ENCODE results near the gene RAP1B. TPM values are rescaled to one million over a fixed set of nuclear protein-coding genes. Genes with fewer than 3 reads are reported as not detected.

The RAP1B gene
- total RNA-seq (2021) = 82.3 to 86.9 TPM (median 84.3 TPM) in 3 replicates
- Bru-seq, nascent RNA = percentile 91 among the genes with signal in this experiment
- long read RNA-seq, experiment 1, full-length matches to known transcripts = 300 of 326 reads
- long read RNA-seq, experiment 1, partial matches to known transcripts = 9 of 326 reads
- long read RNA-seq, experiment 1, other reads (novel, unspliced or antisense) = 17 of 326 reads
- long read RNA-seq, experiment 2, full-length matches to known transcripts = 64 of 125 reads
- long read RNA-seq, experiment 2, partial matches to known transcripts = 7 of 125 reads
- long read RNA-seq, experiment 2, other reads (novel, unspliced or antisense) = 54 of 125 reads
- long read RNA-seq, experiment 3, full-length matches to known transcripts = 210 of 260 reads
- long read RNA-seq, experiment 3, partial matches to known transcripts = 41 of 260 reads
- long read RNA-seq, experiment 3, other reads (novel, unspliced or antisense) = 9 of 260 reads

DNA sequence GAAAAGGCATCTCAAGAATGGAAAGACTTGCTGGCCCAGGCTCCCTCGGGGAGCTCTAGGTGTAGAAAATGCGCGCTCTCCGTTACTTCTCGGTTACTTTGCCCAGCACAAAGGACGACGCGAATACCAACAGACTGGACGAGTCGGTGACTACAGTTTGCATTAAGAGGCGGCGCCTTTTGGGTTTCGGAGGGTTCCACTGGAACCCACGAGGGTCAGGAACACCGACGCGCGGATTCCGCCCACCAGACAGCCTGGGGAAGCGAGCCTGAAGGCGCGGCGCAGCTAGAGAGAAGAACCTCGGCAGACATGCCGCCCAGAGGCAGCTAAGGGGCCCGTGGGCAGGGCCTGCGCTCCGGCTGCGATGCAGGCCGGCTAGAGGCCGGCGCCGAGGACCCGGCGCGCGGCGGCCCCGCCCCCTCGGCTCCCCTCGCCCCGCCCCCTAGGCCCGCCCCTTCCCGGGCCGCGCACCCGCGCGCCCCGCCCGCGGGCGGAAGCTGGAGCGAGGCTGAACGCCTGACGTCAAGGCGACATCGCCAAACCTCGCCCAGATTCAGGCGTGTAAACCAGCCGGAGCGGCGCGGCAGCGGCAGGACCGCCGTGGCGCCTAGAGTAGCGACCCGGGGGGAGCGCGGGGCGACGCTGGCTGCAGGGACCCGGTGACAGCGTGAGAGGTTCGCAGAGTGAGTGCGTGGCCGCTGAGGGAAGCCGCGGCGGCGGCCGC, at the start of gene RAP1B:
TSS of gene RAP1B (plus strand) at position 530 of the 724 bp plus-strand sequence. CDS start 37,826 bp downstream, outside the sequence.
- Mint-ChIP-seq H3K4me1 (peaks cover 48% of the 10 kb centered on the region), H3K36me3 (peaks cover 5% of the 10 kb centered on the region), H3K27me3 (ENCODE audit: low read depth) (no peaks in the 10 kb centered on the region; the same call in 1 of the 2 replicates), H3K9me3 (peaks cover under 1% of the 10 kb centered on the region), H3K4me3 (peak within 1 kb of the TSS; percentile 88), H3K27ac (peak within 1 kb of the TSS; percentile 99)
- ChIA-PET CTCF (interaction anchor here (0.8 to 1.1 kb wide), 2 partner anchors 52 to 252 kb away, joined by 3 to 4 read pairs; no protein-coding TSS in a partner anchor), POLR2A (interaction anchor here (0.5 to 1.5 kb wide), 8 partner anchors 9 to 1341 kb away, joined by 3 to 6 read pairs (median 4); partner anchors contain the start of gene CAND1)
- ATAC-seq (peak; percentile 91), DNase-seq (ENCODE audit: low spot score) (peak; percentile 80)
- TF ChIP-seq, protein P1, sequence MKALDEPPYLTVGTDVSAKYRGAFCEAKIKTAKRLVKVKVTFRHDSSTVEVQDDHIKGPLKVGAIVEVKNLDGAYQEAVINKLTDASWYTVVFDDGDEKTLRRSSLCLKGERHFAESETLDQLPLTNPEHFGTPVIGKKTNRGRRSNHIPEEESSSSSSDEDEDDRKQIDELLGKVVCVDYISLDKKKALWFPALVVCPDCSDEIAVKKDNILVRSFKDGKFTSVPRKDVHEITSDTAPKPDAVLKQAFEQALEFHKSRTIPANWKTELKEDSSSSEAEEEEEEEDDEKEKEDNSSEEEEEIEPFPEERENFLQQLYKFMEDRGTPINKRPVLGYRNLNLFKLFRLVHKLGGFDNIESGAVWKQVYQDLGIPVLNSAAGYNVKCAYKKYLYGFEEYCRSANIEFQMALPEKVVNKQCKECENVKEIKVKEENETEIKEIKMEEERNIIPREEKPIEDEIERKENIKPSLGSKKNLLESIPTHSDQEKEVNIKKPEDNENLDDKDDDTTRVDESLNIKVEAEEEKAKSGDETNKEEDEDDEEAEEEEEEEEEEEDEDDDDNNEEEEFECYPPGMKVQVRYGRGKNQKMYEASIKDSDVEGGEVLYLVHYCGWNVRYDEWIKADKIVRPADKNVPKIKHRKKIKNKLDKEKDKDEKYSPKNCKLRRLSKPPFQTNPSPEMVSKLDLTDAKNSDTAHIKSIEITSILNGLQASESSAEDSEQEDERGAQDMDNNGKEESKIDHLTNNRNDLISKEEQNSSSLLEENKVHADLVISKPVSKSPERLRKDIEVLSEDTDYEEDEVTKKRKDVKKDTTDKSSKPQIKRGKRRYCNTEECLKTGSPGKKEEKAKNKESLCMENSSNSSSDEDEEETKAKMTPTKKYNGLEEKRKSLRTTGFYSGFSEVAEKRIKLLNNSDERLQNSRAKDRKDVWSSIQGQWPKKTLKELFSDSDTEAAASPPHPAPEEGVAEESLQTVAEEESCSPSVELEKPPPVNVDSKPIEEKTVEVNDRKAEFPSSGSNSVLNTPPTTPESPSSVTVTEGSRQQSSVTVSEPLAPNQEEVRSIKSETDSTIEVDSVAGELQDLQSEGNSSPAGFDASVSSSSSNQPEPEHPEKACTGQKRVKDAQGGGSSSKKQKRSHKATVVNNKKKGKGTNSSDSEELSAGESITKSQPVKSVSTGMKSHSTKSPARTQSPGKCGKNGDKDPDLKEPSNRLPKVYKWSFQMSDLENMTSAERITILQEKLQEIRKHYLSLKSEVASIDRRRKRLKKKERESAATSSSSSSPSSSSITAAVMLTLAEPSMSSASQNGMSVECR (CRISPR knock-in tag; IDR thresholded peaks at IDR 0.05; ENCODE audit: borderline replicate concordance) = 0 out of 2 replicates have a peak, but pooled peaks have one; percentile 20
- TF ChIP-seq JUN (CRISPR knock-in tag; IDR thresholded peaks at IDR 0.05) (0 out of 2 replicates have a peak, but pooled peaks have one; percentile 54), SP1 (CRISPR knock-in tag; conservative IDR thresholded peaks at IDR 0.05) (peak; percentile 89), ZNF219 (CRISPR knock-in tag; IDR thresholded peaks at IDR 0.05; ENCODE audit: borderline replicate concordance) (peak; percentile 22; the same call in 1 of the 2 replicates), FOXJ3 (CRISPR knock-in tag; IDR thresholded peaks at IDR 0.05; ENCODE audit: borderline replicate concordance) (no peak), ATF1 (CRISPR knock-in tag; IDR thresholded peaks at IDR 0.05) (0 out of 2 replicates have a peak, but pooled peaks have one; percentile 51), RELA (CRISPR knock-in tag; IDR thresholded peaks at IDR 0.05; ENCODE audit: borderline replicate concordance) (no peak), KAT7 (CRISPR knock-in tag; IDR thresholded peaks at IDR 0.05; ENCODE audit: borderline replicate concordance) (0 out of 2 replicates have a peak, but pooled peaks have one; percentile 16)
- TF ChIP-seq, protein P2, sequence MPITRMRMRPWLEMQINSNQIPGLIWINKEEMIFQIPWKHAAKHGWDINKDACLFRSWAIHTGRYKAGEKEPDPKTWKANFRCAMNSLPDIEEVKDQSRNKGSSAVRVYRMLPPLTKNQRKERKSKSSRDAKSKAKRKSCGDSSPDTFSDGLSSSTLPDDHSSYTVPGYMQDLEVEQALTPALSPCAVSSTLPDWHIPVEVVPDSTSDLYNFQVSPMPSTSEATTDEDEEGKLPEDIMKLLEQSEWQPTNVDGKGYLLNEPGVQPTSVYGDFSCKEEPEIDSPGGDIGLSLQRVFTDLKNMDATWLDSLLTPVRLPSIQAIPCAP (CRISPR knock-in tag; IDR thresholded peaks at IDR 0.05) = no peak
- TF ChIP-seq, protein P3, sequence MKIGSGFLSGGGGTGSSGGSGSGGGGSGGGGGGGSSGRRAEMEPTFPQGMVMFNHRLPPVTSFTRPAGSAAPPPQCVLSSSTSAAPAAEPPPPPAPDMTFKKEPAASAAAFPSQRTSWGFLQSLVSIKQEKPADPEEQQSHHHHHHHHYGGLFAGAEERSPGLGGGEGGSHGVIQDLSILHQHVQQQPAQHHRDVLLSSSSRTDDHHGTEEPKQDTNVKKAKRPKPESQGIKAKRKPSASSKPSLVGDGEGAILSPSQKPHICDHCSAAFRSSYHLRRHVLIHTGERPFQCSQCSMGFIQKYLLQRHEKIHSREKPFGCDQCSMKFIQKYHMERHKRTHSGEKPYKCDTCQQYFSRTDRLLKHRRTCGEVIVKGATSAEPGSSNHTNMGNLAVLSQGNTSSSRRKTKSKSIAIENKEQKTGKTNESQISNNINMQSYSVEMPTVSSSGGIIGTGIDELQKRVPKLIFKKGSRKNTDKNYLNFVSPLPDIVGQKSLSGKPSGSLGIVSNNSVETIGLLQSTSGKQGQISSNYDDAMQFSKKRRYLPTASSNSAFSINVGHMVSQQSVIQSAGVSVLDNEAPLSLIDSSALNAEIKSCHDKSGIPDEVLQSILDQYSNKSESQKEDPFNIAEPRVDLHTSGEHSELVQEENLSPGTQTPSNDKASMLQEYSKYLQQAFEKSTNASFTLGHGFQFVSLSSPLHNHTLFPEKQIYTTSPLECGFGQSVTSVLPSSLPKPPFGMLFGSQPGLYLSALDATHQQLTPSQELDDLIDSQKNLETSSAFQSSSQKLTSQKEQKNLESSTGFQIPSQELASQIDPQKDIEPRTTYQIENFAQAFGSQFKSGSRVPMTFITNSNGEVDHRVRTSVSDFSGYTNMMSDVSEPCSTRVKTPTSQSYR (CRISPR knock-in tag; IDR thresholded peaks at IDR 0.05) = no peak
- TF ChIP-seq, protein P4, sequence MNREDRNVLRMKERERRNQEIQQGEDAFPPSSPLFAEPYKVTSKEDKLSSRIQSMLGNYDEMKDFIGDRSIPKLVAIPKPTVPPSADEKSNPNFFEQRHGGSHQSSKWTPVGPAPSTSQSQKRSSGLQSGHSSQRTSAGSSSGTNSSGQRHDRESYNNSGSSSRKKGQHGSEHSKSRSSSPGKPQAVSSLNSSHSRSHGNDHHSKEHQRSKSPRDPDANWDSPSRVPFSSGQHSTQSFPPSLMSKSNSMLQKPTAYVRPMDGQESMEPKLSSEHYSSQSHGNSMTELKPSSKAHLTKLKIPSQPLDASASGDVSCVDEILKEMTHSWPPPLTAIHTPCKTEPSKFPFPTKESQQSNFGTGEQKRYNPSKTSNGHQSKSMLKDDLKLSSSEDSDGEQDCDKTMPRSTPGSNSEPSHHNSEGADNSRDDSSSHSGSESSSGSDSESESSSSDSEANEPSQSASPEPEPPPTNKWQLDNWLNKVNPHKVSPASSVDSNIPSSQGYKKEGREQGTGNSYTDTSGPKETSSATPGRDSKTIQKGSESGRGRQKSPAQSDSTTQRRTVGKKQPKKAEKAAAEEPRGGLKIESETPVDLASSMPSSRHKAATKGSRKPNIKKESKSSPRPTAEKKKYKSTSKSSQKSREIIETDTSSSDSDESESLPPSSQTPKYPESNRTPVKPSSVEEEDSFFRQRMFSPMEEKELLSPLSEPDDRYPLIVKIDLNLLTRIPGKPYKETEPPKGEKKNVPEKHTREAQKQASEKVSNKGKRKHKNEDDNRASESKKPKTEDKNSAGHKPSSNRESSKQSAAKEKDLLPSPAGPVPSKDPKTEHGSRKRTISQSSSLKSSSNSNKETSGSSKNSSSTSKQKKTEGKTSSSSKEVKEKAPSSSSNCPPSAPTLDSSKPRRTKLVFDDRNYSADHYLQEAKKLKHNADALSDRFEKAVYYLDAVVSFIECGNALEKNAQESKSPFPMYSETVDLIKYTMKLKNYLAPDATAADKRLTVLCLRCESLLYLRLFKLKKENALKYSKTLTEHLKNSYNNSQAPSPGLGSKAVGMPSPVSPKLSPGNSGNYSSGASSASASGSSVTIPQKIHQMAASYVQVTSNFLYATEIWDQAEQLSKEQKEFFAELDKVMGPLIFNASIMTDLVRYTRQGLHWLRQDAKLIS (CRISPR knock-in tag; IDR thresholded peaks at IDR 0.05; ENCODE audit: borderline replicate concordance) = no peak
- TF ChIP-seq, protein P5, sequence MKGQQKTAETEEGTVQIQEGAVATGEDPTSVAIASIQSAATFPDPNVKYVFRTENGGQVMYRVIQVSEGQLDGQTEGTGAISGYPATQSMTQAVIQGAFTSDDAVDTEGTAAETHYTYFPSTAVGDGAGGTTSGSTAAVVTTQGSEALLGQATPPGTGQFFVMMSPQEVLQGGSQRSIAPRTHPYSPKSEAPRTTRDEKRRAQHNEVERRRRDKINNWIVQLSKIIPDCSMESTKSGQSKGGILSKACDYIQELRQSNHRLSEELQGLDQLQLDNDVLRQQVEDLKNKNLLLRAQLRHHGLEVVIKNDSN (CRISPR knock-in tag; IDR thresholded peaks at IDR 0.05) = no peak
- TF ChIP-seq, protein P6, sequence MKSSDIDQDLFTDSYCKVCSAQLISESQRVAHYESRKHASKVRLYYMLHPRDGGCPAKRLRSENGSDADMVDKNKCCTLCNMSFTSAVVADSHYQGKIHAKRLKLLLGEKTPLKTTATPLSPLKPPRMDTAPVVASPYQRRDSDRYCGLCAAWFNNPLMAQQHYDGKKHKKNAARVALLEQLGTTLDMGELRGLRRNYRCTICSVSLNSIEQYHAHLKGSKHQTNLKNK (CRISPR knock-in tag; IDR thresholded peaks at IDR 0.05) = no peak
- TF ChIP-seq, protein P7, sequence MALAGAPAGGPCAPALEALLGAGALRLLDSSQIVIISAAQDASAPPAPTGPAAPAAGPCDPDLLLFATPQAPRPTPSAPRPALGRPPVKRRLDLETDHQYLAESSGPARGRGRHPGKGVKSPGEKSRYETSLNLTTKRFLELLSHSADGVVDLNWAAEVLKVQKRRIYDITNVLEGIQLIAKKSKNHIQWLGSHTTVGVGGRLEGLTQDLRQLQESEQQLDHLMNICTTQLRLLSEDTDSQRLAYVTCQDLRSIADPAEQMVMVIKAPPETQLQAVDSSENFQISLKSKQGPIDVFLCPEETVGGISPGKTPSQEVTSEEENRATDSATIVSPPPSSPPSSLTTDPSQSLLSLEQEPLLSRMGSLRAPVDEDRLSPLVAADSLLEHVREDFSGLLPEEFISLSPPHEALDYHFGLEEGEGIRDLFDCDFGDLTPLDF (CRISPR knock-in tag; IDR thresholded peaks at IDR 0.05) = no peak
- TF ChIP-seq, protein P8, sequence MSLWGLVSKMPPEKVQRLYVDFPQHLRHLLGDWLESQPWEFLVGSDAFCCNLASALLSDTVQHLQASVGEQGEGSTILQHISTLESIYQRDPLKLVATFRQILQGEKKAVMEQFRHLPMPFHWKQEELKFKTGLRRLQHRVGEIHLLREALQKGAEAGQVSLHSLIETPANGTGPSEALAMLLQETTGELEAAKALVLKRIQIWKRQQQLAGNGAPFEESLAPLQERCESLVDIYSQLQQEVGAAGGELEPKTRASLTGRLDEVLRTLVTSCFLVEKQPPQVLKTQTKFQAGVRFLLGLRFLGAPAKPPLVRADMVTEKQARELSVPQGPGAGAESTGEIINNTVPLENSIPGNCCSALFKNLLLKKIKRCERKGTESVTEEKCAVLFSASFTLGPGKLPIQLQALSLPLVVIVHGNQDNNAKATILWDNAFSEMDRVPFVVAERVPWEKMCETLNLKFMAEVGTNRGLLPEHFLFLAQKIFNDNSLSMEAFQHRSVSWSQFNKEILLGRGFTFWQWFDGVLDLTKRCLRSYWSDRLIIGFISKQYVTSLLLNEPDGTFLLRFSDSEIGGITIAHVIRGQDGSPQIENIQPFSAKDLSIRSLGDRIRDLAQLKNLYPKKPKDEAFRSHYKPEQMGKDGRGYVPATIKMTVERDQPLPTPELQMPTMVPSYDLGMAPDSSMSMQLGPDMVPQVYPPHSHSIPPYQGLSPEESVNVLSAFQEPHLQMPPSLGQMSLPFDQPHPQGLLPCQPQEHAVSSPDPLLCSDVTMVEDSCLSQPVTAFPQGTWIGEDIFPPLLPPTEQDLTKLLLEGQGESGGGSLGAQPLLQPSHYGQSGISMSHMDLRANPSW (CRISPR knock-in tag; conservative IDR thresholded peaks at IDR 0.05; ENCODE audit: low read depth) = no peak
